ENCODE measurements around the gene TNFRSF8.

- TF ChIP-seq EZH2 (IDR thresholded peaks at IDR 0.05; ENCODE audit: low read length, missing control alignments) = no peak
- TF ChIP-seq CTCF (conservative IDR thresholded peaks at IDR 0.05 in 1 of 2, IDR thresholded peaks at IDR 0.05 in 1 of 2; ENCODE audit: low read depth in 1 of 2, low read length in 2 of 2) = no peak
Measured at GRCh38 chr1:12059226-12059625, 3.9 kb upstream of the TNFRSF8 start.
